Liver (tissue), 9 donors: ENCODE results near the gene MARCHF3. TPM values are rescaled to one million over a fixed set of nuclear protein-coding genes. Genes with fewer than 3 reads are reported as not detected.

Experiments
- DNase-seq: peaks from one replicate; pipeline ENCODE4 v3.0.0-alpha.2; 2017; ENCODE audit warnings: low spot score
- H3K27ac ChIP-seq, 2 donors: one replicate each; pipeline ENCODE4 v1.7.0; 2013; ENCODE audit warnings: inconsistent platforms in 2 of 2, low read length in 2 of 2, control low read depth in 1 of 2, low read depth in 1 of 2, mild to moderate bottlenecking in 1 of 2
- H3K27me3 ChIP-seq, 4 donors: one replicate each; pipeline versions ENCODE4 v1.6.1 to v1.7.0; 2013; ENCODE audit warnings: low read length in 3 of 4, inconsistent platforms in 1 of 4, mild to moderate bottlenecking in 1 of 4, moderate library complexity in 1 of 4; ENCODE audit not compliant: control insufficient read depth in 4 of 4, insufficient read depth in 4 of 4
- H3K36me3 ChIP-seq, 4 donors: one replicate each; pipeline versions ENCODE4 v1.6.1 to v1.7.0; 2013; ENCODE audit warnings: low read length in 3 of 4, mild to moderate bottlenecking in 3 of 4, low read depth in 1 of 4, moderate library complexity in 1 of 4; ENCODE audit not compliant: control insufficient read depth in 4 of 4, insufficient read depth in 3 of 4
- H3K4me1 ChIP-seq, 4 donors: one replicate each; pipeline versions ENCODE4 v1.6.1 to v1.7.0; 2013; ENCODE audit warnings: low read length in 3 of 4, mild to moderate bottlenecking in 3 of 4, moderate library complexity in 1 of 4; ENCODE audit not compliant: control insufficient read depth in 4 of 4, insufficient read depth in 4 of 4
- H3K4me3 ChIP-seq, 3 donors: one replicate each; pipeline versions ENCODE4 v1.6.1 to v1.7.0; 2013; ENCODE audit warnings: low read length in 3 of 3, control low read depth in 1 of 3, low read depth in 1 of 3, mild to moderate bottlenecking in 1 of 3
- H3K9ac ChIP-seq, 2 donors: one replicate each; pipeline ENCODE4 v1.7.0; 2013; ENCODE audit warnings: low read length in 2 of 2, mild to moderate bottlenecking in 2 of 2, moderate library complexity in 2 of 2, control low read depth in 1 of 2, low read depth in 1 of 2
- H3K9me3 ChIP-seq, 4 donors: one replicate each; pipeline versions ENCODE4 v1.6.1 to v1.7.0; 2013; ENCODE audit warnings: low read length in 3 of 4; ENCODE audit not compliant: control insufficient read depth in 4 of 4
- ATF3 ChIP-seq: IDR thresholded peaks from 2 replicates; pipeline ENCODE4 v1.6.1; 2016; ENCODE audit warnings: antibody characterized with exemption
- CTCF ChIP-seq: fragments of 150-350 bp; IDR thresholded peaks from 2 replicates; pipeline ENCODE4 v1.5.1; 2017; ENCODE audit warnings: improper control_type of control experiment, low read depth, low read length; ENCODE audit not compliant: missing input control
- EGR1 ChIP-seq, 2 donors: IDR thresholded peaks; 2 replicates each; pipeline ENCODE4 v1.6.1; 2016 to 2018; ENCODE audit warnings: antibody characterized with exemption in 2 of 2, low read depth in 2 of 2
- FOXA1 ChIP-seq: IDR thresholded peaks from 2 replicates; pipeline ENCODE4 v1.6.1; 2016; ENCODE audit warnings: antibody characterized with exemption
- FOXA2 ChIP-seq: IDR thresholded peaks from 2 replicates; pipeline ENCODE4 v1.6.1; 2016; ENCODE audit warnings: antibody characterized with exemption
- GABPA ChIP-seq, 2 donors: IDR thresholded peaks in 1 of 2; conservative IDR thresholded peaks in 1 of 2; 2 replicates each; pipeline ENCODE4 v1.6.1; 2016; ENCODE audit warnings: antibody characterized with exemption in 2 of 2, mild to moderate bottlenecking in 1 of 2, moderate library complexity in 1 of 2
- HNF4A ChIP-seq, 2 donors: conservative IDR thresholded peaks; 2 replicates each; pipeline ENCODE4 v1.6.1; 2016; ENCODE audit warnings: antibody characterized with exemption in 2 of 2, mild to moderate bottlenecking in 2 of 2
- HNF4G ChIP-seq: IDR thresholded peaks from 2 replicates; pipeline ENCODE4 v1.6.1; 2016; ENCODE audit warnings: antibody characterized with exemption
- RAD21 ChIP-seq, 2 donors: IDR thresholded peaks; 2 replicates each; pipeline ENCODE4 v1.6.1; 2016; ENCODE audit warnings: antibody characterized with exemption in 2 of 2, mild to moderate bottlenecking in 2 of 2
- RXRA ChIP-seq, 2 donors: IDR thresholded peaks; 2 replicates each; pipeline ENCODE4 v1.6.1; 2017 to 2018; ENCODE audit warnings: antibody characterized with exemption in 2 of 2, mild to moderate bottlenecking in 1 of 2
- SP1 ChIP-seq: IDR thresholded peaks from 2 replicates; pipeline ENCODE4 v1.6.1; 2018; ENCODE audit warnings: antibody characterized with exemption, mild to moderate bottlenecking
- YY1 ChIP-seq: IDR thresholded peaks from 2 replicates; pipeline ENCODE4 v1.6.1; 2016; ENCODE audit warnings: antibody characterized with exemption, mild to moderate bottlenecking
- ZBTB33 ChIP-seq: IDR thresholded peaks from 2 replicates; pipeline ENCODE4 v1.6.1; 2016; ENCODE audit warnings: antibody characterized with exemption
- WGBS: extraction: QIAGEN DNeasy Blood & Tissue Kit; methylation state at CpG from one replicate; pipeline ENCODE4 v1.1.7; 2013; 5-methylcytosine and 5-hydroxymethylcytosine counted together
- polyA plus RNA-seq, 2 donors: library from polyadenylated mRNA; stranded (reverse) in 1 of 2; unstranded in 1 of 2; fragments of 200-250 nt in 1 of 2; fragments of >200 nt in 1 of 2; fragmentation: Nextera tagmentation in 1 of 2; extraction: Ambion mirVana in 1 of 2; gene quantifications; one replicate each; pipeline versions ENCODE4 v1.2.1 to v1.2.3, GENCODE V29; 2013 to 2015
- total RNA-seq, 2 donors: library from RNA; depleted of rRNA; stranded (reverse); fragments of >200 nt; gene quantifications; one replicate each; pipeline ENCODE4 v1.2.3, GENCODE V29; 2014
- TF ChIP-seq, protein P1 (sequence below): IDR thresholded peaks from 2 replicates; pipeline ENCODE4 v1.6.1; 2016; ENCODE audit warnings: antibody characterized with exemption, mild to moderate bottlenecking
- TF ChIP-seq, protein P2 (sequence below): IDR thresholded peaks from 2 replicates; pipeline ENCODE4 v1.6.1; 2016; ENCODE audit warnings: antibody characterized with exemption
- donor health status: healthy.
- donor health status: healthy.
- donor health status: healthy.
- donor health status: healthy.
- donor health status: healthy.

MARCHF3 gene
- total and polyA plus RNA-seq, 4 donors: 0.93 to 51.0 (median 1.4) TPM

GRCh38 chr5:126995689-126996088, 34.7 kb downstream of the MARCHF3 start:
- TF ChIP-seq ATF3 (no peak), RAD21 (IDR thresholded peaks at IDR 0.05) (no peak), RXRA (IDR thresholded peaks at IDR 0.05) (no peak), ZBTB33 (no peak), GABPA (IDR thresholded peaks at IDR 0.05 in 1 of 2, conservative IDR thresholded peaks at IDR 0.05 in 1 of 2) (no peak), CTCF (no peak), HNF4A (conservative IDR thresholded peaks at IDR 0.05) (no peak), EGR1 (IDR thresholded peaks at IDR 0.05; ENCODE audit: low read depth in 2 of 2) (no peak), HNF4G (no peak), YY1 (no peak), FOXA2 (no peak), FOXA1 (no peak), SP1 (no peak)
- TF ChIP-seq, protein P1, sequence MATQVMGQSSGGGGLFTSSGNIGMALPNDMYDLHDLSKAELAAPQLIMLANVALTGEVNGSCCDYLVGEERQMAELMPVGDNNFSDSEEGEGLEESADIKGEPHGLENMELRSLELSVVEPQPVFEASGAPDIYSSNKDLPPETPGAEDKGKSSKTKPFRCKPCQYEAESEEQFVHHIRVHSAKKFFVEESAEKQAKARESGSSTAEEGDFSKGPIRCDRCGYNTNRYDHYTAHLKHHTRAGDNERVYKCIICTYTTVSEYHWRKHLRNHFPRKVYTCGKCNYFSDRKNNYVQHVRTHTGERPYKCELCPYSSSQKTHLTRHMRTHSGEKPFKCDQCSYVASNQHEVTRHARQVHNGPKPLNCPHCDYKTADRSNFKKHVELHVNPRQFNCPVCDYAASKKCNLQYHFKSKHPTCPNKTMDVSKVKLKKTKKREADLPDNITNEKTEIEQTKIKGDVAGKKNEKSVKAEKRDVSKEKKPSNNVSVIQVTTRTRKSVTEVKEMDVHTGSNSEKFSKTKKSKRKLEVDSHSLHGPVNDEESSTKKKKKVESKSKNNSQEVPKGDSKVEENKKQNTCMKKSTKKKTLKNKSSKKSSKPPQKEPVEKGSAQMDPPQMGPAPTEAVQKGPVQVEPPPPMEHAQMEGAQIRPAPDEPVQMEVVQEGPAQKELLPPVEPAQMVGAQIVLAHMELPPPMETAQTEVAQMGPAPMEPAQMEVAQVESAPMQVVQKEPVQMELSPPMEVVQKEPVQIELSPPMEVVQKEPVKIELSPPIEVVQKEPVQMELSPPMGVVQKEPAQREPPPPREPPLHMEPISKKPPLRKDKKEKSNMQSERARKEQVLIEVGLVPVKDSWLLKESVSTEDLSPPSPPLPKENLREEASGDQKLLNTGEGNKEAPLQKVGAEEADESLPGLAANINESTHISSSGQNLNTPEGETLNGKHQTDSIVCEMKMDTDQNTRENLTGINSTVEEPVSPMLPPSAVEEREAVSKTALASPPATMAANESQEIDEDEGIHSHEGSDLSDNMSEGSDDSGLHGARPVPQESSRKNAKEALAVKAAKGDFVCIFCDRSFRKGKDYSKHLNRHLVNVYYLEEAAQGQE: no peak
- TF ChIP-seq, protein P2, sequence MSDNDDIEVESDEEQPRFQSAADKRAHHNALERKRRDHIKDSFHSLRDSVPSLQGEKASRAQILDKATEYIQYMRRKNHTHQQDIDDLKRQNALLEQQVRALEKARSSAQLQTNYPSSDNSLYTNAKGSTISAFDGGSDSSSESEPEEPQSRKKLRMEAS: no peak
- Histone ChIP-seq H3K27ac (no peak overlapping the region), H3K4me3 (no peak overlapping the region), H3K9me3 (no peaks in the 10 kb centered on the region), H3K9ac (no peak overlapping the region), H3K4me1 (no peaks in the 10 kb centered on the region), H3K27me3 (no peaks in the 10 kb centered on the region), H3K36me3 (no peaks in the 10 kb centered on the region)
- no peak for DNase-seq
- 75% methylated on average over 1 of the region's 1 CpG for WGBS

DNA sequence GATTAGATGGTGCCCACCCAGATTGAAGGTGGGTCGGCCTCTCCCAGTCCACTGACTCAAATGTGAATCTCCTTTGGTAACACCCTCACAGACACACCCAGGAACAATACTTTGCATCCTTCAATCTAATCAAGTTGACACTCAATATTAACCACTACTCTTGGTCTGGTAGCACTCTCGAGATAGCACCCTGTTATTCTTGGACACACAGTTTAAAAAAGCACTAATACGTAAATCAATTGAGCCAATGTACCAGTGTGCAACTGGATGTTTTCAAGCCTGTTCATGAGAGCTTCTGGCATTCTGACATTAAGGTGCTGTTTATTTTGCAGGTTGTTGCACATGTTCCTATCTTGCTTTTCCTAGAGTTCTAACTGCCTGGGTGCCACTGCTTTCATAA, 35.3 kb downstream of the MARCHF3 start:
- Histone ChIP-seq H3K9ac (no peak overlapping the region), H3K4me1 (no peaks in the 10 kb centered on the region), H3K27ac (no peak overlapping the region), H3K9me3 (no peaks in the 10 kb centered on the region), H3K4me3 (no peak overlapping the region), H3K36me3 (no peaks in the 10 kb centered on the region), H3K27me3 (no peaks in the 10 kb centered on the region)
- no peak for TF ChIP-seq FOXA1
- 94% methylated on average over 3 of the region's 3 CpGs for WGBS
- no peak for DNase-seq
